Naive B cell (primary cell): ENCODE measurements around the gene XBP1. TPM values are rescaled to one million over a fixed set of nuclear protein-coding genes. Genes with fewer than 3 reads are reported as not detected.

Source experiments
- polyA plus RNA-seq, 6 donors: library from polyadenylated mRNA; unstranded; fragments of 300-500 nt; fragmentation: Illumina TruSeq; gene quantifications; one replicate each; pipeline ENCODE4 v1.2.3, GENCODE V29; 2021; ENCODE audit warnings: low read depth in 6 of 6

XBP1 gene
- polyA plus RNA-seq, 6 donors from 2014 or later = 64.0 to 138 (median 75.1) TPM

Other genes with a start within 250 kb of the XBP1 start
- 1 to 10 TPM; 2.2 to 5.0 (median 2.9) TPM for gene TTC28, start 120.7 kb downstream of the XBP1 start, polyA plus RNA-seq
- gene CHEK2, start 58.7 kb downstream of the XBP1 start, polyA plus RNA-seq = 10 to 100 TPM; 16.0 to 75.9 (median 21.9) TPM
- 10 to 100 TPM; 14.7 to 23.6 (median 15.7) TPM for gene HSCB, start 58.5 kb downstream of the XBP1 start, polyA plus RNA-seq
- gene CCDC117, start 27.9 kb downstream of the XBP1 start, polyA plus RNA-seq = 10 to 100 TPM in 5 of 6 donors, 1 to 10 TPM in 1; 9.9 to 30.0 (median 19.5) TPM
- gene ZNRF3, start 83.0 kb upstream of the XBP1 start, polyA plus RNA-seq = under 1 TPM in 4 of 6 donors, not detected in 2; 0.09 to 0.23 (median 0.17) TPM